Ectodermal cell (in vitro differentiated cells): ENCODE measurements around the gene PLEKHG3.

ENCODE experiments used
- H3K27ac ChIP-seq: 2 replicates; pipeline ENCODE4 v1.7.0; 2013; ENCODE audit warnings: mild to moderate bottlenecking, low read depth, low read length; ENCODE audit not compliant: insufficient read depth, poor library complexity, severe bottlenecking
- H3K27me3 ChIP-seq: 2 replicates; pipeline ENCODE4 v1.7.0; 2013; ENCODE audit warnings: mild to moderate bottlenecking, low read length; ENCODE audit not compliant: insufficient read depth, control insufficient read depth, poor library complexity, severe bottlenecking
- H3K36me3 ChIP-seq: one replicate; pipeline ENCODE4 v1.7.0; 2013; ENCODE audit warnings: low read length; ENCODE audit not compliant: control insufficient read depth, insufficient read depth
- H3K4me1 ChIP-seq: one replicate; pipeline ENCODE4 v1.7.0; 2013; ENCODE audit warnings: low read length; ENCODE audit not compliant: control insufficient read depth, insufficient read depth
- H3K4me3 ChIP-seq: 2 replicates; pipeline ENCODE4 v1.7.0; 2013; ENCODE audit warnings: low read depth, low read length, control low read depth; ENCODE audit not compliant: insufficient read depth
- H3K9me3 ChIP-seq: 2 replicates; pipeline ENCODE4 v1.7.0; 2013; ENCODE audit warnings: mild to moderate bottlenecking, low read length, moderate library complexity; ENCODE audit not compliant: control insufficient read depth
- WGBS, 2 experiments: methylation state at CpG; one replicate each; pipeline ENCODE4 v1.1.7; 2013; ENCODE audit warnings: missing lambda C conversion rate in 2 of 2; 5-methylcytosine and 5-hydroxymethylcytosine counted together

The PLEKHG3 gene

DNA sequence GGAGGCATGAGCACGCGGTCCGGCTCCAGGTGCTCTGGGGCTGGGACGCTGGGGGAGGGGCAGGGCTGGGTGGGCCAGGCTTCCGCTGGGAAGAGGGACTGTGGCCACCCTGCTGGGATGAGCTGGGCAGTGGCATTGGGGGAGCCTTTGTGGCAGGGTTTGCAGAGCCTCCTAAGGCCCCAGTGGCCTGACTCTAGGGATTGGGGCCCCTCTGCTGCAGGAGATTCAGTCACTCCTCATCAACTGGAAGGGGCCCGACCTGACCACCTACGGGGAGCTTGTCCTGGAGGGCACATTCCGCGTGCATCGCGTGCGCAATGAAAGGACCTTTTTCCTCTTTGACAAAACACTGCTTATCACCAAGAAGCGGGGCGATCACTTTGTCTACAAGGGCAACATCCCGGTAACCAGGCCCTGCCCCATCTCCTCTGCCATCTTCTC, 26.9 kb downstream of the PLEKHG3 start:
- no peak overlapping the region for H3K4me3 ChIP-seq
- H3K9me3 ChIP-seq: no peaks in the 10 kb centered on the region
- peaks cover 30% of the 10 kb centered on the region for H3K4me1 ChIP-seq
- no peak overlapping the region for H3K27ac ChIP-seq
- H3K27me3 ChIP-seq: no peaks in the 10 kb centered on the region
- 94 to 96% methylated on average over 15 of the region's 15 CpGs for WGBS, 2 experiments
- peaks cover 52% of the 10 kb centered on the region for H3K36me3 ChIP-seq

DNA sequence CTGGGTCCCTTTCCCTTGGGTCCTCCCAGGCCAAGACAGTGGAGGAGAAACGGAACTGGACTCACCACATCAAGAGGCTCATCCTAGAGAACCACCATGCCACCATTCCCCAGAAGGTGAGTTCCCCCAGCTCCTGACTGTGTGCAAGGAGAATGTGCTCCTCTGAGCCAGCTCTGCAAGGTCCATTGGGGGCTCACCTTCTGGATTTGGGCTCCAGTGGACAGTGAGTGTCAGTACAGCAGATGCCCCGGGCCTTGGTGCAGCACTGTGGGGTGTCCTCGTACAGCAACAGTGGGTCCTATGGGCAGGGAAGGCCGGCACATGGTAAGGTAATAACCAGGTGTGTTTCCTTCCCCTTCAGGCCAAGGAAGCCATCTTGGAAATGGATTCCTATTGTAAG, 27.8 kb downstream of the PLEKHG3 start:
- H3K36me3 ChIP-seq: peaks cover 54% of the 10 kb centered on the region
- no peaks in the 10 kb centered on the region for H3K9me3 ChIP-seq
- no peak overlapping the region for H3K27ac ChIP-seq
- no peak overlapping the region for H3K4me3 ChIP-seq
- peaks cover 30% of the 10 kb centered on the region for H3K4me1 ChIP-seq
- 95 to 99% methylated on average over 4 of the region's 4 CpGs for WGBS, 2 experiments
- H3K27me3 ChIP-seq: no peaks in the 10 kb centered on the region

DNA sequence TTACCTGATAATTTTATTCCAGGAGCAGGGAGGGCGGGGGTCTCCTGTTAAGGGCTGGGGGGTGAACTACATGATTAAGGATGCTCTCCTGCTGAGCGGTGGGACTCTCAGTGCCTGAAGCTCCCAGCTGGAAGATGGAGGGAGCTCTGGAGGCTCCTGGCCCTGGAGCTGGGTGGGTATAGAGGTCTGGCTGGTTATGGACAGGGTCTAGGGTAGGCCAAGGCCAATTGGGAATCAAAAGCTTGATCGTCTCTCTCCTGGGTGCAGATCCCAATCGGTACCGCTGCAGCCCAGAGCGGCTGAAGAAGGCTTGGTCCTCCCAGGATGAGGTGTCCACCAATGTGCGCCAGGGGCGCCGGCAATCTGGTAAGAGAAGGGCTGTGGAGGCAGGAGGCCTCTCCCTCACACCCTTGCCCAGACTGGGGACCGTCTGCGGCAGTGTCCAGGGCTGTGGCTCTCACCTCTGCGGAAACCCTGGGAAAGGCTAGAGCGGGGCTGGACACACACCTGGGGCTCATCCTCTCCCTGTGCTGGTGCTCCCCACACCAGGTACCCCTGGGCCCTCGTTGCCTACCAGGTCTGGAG, 28.4 kb downstream of the PLEKHG3 start:
- Histone ChIP-seq H3K27ac (no peak overlapping the region), H3K4me3 (no peak overlapping the region), H3K4me1 (peaks cover 32% of the 10 kb centered on the region), H3K27me3 (no peaks in the 10 kb centered on the region), H3K36me3 (peaks cover 57% of the 10 kb centered on the region), H3K9me3 (no peaks in the 10 kb centered on the region)
- WGBS, 2 experiments: 97% methylated on average over 14 of the region's 14 CpGs

DNA sequence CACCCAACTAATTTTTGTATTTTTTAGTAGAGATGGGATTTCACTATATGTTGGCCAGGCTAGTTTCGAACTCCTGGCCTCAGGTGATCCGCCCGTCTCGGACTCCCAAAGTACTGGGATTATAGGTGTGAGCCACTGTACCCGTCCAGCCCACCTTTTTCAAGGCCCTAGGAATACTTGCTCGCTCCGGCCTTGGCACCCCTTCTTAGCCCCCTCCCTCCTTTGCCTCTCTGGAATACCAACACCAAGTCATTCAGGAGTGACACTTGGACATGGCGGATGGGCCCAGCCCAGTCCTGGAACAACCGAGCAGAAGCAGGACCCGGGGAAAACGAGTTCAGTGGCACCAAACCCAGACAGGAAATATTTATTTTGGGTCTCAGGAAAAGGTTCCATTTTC, 29.1 kb downstream of the PLEKHG3 start:
- Histone ChIP-seq H3K27ac (no peak overlapping the region), H3K9me3 (no peaks in the 10 kb centered on the region), H3K4me3 (no peak overlapping the region), H3K27me3 (no peaks in the 10 kb centered on the region), H3K36me3 (peaks cover 54% of the 10 kb centered on the region), H3K4me1 (peaks cover 32% of the 10 kb centered on the region)
- 87 to 91% methylated on average over 11 of the region's 11 CpGs for WGBS, 2 experiments

DNA sequence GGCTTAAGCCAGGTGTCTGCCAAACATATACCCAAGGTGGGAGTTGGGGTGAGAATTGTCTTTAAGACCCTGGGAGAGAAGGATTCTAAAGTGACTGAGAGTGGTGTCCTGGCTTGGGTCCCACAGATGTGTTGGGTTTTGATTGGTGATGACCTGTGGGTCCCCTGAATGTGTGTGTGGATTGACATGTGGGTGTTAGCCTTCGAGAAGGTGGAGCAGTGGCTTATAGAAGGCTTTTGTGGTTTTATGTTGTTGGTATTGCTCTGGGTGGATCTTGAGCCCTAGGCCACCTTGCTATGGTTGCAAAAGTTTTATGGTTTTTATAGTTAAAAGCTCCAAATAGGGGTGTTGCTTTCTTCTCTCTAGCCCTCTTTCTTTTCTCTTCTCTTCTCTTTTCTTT, 29.7 kb downstream of the PLEKHG3 start:
- Histone ChIP-seq H3K27ac (no peak overlapping the region), H3K4me1 (peaks cover 26% of the 10 kb centered on the region), H3K9me3 (no peaks in the 10 kb centered on the region), H3K36me3 (peaks cover 54% of the 10 kb centered on the region), H3K27me3 (no peaks in the 10 kb centered on the region), H3K4me3 (no peak overlapping the region)
- whole genome bisulfite sequencing, 2 experiments: 46 to 48% methylated on average over 1 of the region's 1 CpG

DNA sequence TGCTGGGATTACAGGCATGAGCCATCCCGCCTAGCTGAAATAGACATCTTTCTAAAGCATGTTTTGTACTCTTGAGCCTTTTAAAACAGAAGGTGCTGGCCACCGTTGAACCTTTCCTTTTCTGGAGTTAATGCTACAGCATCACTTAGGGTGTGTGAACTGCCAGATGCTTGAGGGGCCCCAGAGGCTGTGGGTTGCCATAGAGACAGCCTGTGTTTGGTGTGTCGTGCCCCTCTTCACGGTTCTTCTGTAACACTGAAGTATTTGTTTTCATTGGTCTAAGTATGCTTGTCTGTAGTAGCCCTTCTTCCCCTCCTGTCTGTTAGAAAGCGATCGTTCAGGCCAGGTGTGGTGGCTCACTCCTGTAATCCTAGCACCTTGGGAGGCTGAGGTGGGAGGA, 30.8 kb downstream of the PLEKHG3 start:
- H3K4me1 ChIP-seq: peaks cover 19% of the 10 kb centered on the region
- H3K27ac ChIP-seq: peak overlapping the region; percentile 23
- 90 to 93% methylated on average over 6 of the region's 6 CpGs for WGBS, 2 experiments
- H3K27me3 ChIP-seq: no peaks in the 10 kb centered on the region
- H3K36me3 ChIP-seq: peaks cover 61% of the 10 kb centered on the region
- no peak overlapping the region for H3K4me3 ChIP-seq
- no peaks in the 10 kb centered on the region for H3K9me3 ChIP-seq

DNA sequence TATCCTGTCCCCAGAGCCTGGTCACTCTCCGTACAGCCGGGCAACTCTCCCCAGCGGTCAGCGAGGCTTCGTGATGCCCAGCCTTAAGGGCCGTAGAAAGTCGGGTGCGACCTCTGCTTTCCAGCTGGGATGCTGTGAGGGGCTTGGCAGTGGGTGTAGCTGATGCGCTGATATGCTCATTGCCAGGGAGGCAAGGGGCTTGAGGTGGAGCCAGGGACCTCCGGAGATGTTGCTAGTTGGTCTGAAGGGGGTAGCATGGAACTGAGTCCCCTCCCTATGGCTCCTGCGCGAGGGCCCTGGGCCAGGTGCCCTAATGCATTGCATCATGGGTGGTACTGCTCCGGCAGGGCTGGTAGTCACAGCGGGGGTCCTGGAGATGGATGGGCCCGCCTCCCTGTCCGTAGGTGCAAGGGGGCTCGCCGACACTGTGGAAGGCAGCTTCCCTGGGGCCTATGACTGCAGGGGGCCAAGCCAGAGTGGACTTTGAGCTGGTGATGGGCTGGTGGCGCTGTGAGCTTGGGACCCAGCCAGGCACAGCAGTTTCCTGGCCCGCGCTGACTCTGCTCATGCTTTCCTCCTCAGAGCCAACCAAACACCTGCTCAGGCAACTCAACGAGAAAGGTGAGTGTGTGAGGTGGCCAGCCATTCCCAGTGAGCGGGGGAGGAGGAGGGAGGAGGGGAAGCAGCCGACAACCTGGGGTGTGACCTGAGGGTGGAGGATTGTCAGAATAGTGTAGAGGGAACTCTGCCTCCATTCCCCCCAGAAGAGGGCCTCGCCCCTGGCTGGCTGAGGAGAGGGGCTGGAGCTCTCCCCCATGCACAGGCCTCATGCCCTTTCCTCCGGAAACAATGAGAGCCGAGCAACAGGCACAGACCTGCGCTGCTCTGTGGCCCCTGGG, 32.3 kb downstream of the PLEKHG3 start:
- Histone ChIP-seq H3K27ac (no peak overlapping the region), H3K27me3 (no peaks in the 10 kb centered on the region), H3K4me1 (peaks cover 19% of the 10 kb centered on the region), H3K9me3 (no peaks in the 10 kb centered on the region), H3K4me3 (no peak overlapping the region), H3K36me3 (peaks cover 63% of the 10 kb centered on the region)
- 88 to 91% methylated on average over 28 of the region's 28 CpGs for WGBS, 2 experiments

DNA sequence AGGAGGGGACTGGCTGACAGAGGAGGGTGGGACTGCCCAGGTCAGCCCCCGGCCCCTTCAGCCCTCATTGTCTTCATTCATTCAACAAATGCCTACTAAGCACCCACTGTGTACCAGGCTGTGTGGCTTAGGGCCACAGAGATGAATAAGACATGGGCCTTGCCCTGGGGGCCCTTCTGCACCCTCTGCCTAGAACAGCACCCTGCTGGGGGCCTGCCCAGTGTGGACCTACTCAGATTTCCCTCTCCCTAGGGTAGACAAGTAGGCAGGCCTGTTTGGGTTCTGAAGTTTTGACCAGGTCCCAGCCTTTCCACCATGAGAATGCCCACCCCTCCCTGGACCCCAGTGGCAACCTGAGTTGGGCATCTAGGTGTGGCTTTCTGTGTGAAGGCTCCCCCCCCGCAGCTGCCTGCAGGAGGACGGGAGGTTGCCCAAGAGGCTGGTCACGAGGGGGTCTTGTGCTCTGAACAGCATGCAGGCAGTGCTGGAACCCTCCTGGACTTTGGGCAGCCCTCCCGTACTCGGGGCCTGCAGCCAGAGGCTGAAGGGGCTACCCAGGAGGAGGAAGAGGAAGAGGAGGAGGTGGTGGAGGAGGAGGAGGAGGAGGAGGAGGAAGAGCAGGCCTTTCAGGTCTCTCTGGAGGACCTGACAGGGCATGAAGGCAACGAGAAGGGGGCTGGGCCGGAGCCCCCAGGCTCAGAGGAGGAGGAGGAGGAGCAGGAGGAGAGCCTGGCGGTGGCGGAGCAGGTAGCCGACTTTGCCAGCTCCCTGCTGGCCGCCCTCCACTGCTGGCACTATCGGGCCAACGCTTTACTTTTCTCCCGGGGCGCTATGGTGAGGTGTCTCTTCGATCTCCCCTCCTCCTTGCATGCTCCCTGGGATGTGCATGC, 33.4 kb downstream of the PLEKHG3 start:
- Histone ChIP-seq H3K27ac (no peak overlapping the region), H3K27me3 (no peaks in the 10 kb centered on the region), H3K4me3 (no peak overlapping the region), H3K36me3 (peaks cover 63% of the 10 kb centered on the region), H3K4me1 (peaks cover 19% of the 10 kb centered on the region), H3K9me3 (no peaks in the 10 kb centered on the region)
- 90 to 91% methylated on average over 17 of the region's 17 CpGs for WGBS, 2 experiments

DNA sequence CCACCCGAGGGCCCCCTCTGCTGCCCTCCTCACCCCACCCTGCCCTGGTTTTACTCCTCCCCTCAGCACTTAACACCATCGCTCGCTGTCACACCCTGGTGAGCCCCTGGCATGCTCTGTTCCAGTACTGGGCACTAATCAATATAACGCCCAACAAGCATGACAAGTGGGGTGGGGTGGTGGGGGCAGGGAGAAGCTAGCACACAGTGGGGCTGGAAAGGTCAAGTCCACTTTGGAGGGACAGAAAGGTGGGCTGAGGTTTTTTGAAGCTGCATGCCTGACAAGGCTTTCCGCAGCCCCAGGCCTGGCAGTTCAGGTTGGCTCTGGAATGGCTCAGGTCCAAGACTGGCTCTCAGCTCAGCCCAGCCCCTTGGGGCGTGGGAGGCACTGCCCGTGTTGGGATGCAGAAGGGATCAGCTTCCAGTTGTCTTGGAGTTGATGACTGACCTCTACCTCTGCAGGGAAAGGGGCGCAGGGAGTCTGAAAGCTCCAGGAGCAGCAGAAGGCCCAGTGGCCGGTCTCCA, 34.1 kb downstream of the PLEKHG3 start:
- peaks cover 67% of the 10 kb centered on the region for H3K36me3 ChIP-seq
- H3K27me3 ChIP-seq: no peaks in the 10 kb centered on the region
- no peak overlapping the region for H3K4me3 ChIP-seq
- peaks cover 19% of the 10 kb centered on the region for H3K4me1 ChIP-seq
- WGBS, 2 experiments: 94 to 95% methylated on average over 9 of the region's 9 CpGs
- H3K9me3 ChIP-seq: no peaks in the 10 kb centered on the region
- no peak overlapping the region for H3K27ac ChIP-seq
